Mesodermal cell (in vitro differentiated cells): ENCODE results near the gene DDX10.

Experiments
- H3K27ac ChIP-seq: 2 replicates; pipeline ENCODE4 v1.7.0; 2013; ENCODE audit warnings: mild to moderate bottlenecking, low read depth, low read length, moderate library complexity; ENCODE audit not compliant: severe bottlenecking
- H3K36me3 ChIP-seq: 2 replicates; pipeline ENCODE4 v1.7.1; 2013; ENCODE audit warnings: mild to moderate bottlenecking, low read length, moderate library complexity; ENCODE audit not compliant: control insufficient read depth, insufficient read depth
- H3K4me1 ChIP-seq: one replicate; pipeline ENCODE4 v1.7.1; 2013; ENCODE audit warnings: mild to moderate bottlenecking, low read length; ENCODE audit not compliant: insufficient read depth, control insufficient read depth, poor library complexity, severe bottlenecking
- H3K4me3 ChIP-seq: 2 replicates; pipeline ENCODE4 v1.7.0; 2013; ENCODE audit warnings: low read length, control low read depth, mild to moderate bottlenecking; ENCODE audit not compliant: insufficient read depth, poor library complexity, severe bottlenecking; ENCODE audit errors: extremely low read depth
- H3K9me3 ChIP-seq: 2 replicates; pipeline ENCODE4 v1.7.1; 2013; ENCODE audit warnings: mild to moderate bottlenecking, low read length, moderate library complexity; ENCODE audit not compliant: control insufficient read depth
- WGBS, 2 experiments: methylation state at CpG; one replicate each; pipeline ENCODE4 v1.1.5; 2013; ENCODE audit warnings: missing lambda C conversion rate in 2 of 2; ENCODE audit not compliant: insufficient coverage in 2 of 2; 5-methylcytosine and 5-hydroxymethylcytosine counted together

DDX10 gene

GRCh38 chr11:108793611-108794010, 128.7 kb downstream of the DDX10 start:
- no peak overlapping the region for H3K4me3 ChIP-seq
- H3K27ac ChIP-seq = no peak overlapping the region
- H3K4me1 ChIP-seq = no peaks in the 10 kb centered on the region
- no peaks in the 10 kb centered on the region for H3K36me3 ChIP-seq
- WGBS, 2 experiments = 83 to 89% methylated on average over 1 of the region's 2 CpGs
- H3K9me3 ChIP-seq = no peaks in the 10 kb centered on the region

DNA sequence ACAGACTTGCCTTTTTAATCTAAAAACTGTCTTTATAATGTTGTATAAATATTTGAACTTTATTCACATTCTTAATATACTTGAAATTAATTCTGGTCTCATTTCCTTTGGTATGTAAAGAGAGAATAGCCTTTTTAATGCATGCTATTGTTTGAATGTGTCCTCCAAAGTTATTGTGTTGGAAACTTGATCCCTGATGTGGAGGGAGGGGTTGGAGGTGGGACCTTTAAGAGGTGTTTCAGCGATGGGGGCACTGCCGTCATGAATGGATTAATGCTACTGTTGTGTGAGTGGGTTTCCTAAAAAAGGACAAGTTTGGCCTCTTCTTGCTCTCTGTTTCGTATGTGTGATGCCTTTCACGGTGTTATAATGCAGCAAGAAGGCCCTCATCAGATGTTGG, 131.7 kb downstream of the DDX10 start:
- Histone ChIP-seq H3K27ac (no peak overlapping the region), H3K36me3 (no peaks in the 10 kb centered on the region), H3K4me3 (no peak overlapping the region), H3K9me3 (no peaks in the 10 kb centered on the region), H3K4me1 (no peaks in the 10 kb centered on the region)
- 52 to 84% methylated on average over 3 to 4 of the region's 4 CpGs for WGBS, 2 experiments

DNA sequence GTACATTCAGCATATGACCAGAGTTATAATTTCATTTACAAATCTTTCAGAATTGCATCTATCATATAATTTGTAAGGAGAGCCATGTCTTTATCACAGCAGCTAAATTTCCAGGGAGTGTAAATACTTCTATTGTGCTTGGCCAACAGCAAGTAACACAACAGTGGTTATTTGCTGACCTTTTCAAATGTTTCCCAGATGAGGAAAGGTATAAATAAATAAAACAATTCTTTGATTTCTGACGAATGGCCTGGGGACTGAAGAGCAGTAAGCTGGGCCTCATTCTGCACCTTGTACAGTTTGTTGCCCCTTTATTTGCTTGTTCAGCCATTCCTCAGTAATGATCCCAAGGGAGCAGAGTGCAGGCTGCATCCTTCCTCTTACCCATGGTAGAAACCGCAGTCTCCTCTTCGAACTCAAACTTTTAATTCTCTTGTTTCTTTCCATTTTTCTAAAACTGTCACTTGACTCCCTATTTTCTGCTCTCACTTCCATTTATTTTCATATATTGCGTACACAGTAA, 132.8 kb downstream of the DDX10 start:
- Histone ChIP-seq H3K27ac (no peak overlapping the region), H3K9me3 (no peaks in the 10 kb centered on the region), H3K4me1 (no peaks in the 10 kb centered on the region), H3K36me3 (no peaks in the 10 kb centered on the region), H3K4me3 (no peak overlapping the region)
- 92 to 96% methylated on average over 4 of the region's 4 CpGs for WGBS, 2 experiments

DNA sequence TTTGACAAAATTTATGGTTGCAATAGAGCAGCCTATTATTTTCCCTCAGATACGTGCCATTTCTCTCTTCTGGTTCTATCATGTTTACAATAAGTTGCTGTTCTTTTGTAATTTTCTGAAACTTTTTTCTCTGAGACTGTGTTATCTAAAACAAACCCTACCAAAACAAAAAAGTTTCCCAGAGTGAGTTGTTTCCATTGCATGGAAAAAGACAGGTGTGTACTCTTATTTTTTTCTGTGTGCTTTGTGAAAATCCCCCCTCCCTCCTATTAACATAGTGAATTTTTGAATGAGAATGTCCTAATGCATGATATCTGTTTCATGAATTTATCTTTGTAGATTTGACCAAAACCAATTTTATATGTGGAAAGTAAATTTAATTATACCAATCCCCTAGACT, 137.6 kb downstream of the DDX10 start:
- Histone ChIP-seq H3K4me3 (no peak overlapping the region), H3K4me1 (no peaks in the 10 kb centered on the region), H3K9me3 (no peaks in the 10 kb centered on the region), H3K36me3 (no peaks in the 10 kb centered on the region), H3K27ac (no peak overlapping the region)
- WGBS, 2 experiments = no CpG with 5 or more reads among the region's 1 CpG

DNA sequence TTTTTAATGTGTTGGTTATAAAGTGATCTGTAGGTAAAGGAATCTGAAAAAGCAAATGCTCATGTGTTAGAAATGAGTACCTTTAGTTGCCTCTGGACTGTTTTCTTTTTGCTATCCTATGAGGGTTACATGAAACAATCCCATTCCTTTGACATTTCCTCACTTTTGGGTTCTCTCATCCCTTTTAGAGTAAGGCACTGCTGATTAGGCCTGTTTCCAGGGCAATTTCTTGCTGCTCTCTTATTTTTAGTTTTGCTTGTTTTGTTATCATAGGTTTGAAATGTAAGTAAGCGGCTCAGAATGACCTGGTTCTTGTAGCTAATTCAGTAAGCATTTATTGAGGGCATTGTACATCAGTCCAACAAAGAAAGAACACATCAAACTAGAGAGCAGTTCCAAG, 138.9 kb downstream of the DDX10 start:
- WGBS, 2 experiments = no CpG with 5 or more reads among the region's 1 CpG
- H3K4me1 ChIP-seq = no peaks in the 10 kb centered on the region
- no peak overlapping the region for H3K27ac ChIP-seq
- H3K36me3 ChIP-seq = no peaks in the 10 kb centered on the region
- no peak overlapping the region for H3K4me3 ChIP-seq
- no peaks in the 10 kb centered on the region for H3K9me3 ChIP-seq

- no peaks in the 10 kb centered on the region for H3K9me3 ChIP-seq
- H3K4me1 ChIP-seq = no peaks in the 10 kb centered on the region
- H3K36me3 ChIP-seq = no peaks in the 10 kb centered on the region
- 91 to 100% methylated on average over 1 of the region's 2 CpGs for WGBS, 2 experiments
- H3K27ac ChIP-seq = no peak overlapping the region
- no peak overlapping the region for H3K4me3 ChIP-seq
Observed at GRCh38 chr11:108804511-108804910, 139.6 kb downstream of the DDX10 start.

GRCh38 chr11:108805030-108805429, 140.2 kb downstream of the DDX10 start:
- Histone ChIP-seq H3K27ac (no peak overlapping the region), H3K4me1 (no peaks in the 10 kb centered on the region), H3K4me3 (no peak overlapping the region), H3K36me3 (no peaks in the 10 kb centered on the region), H3K9me3 (no peaks in the 10 kb centered on the region)
- 92 to 100% methylated on average over 2 of the region's 2 CpGs for WGBS, 2 experiments

DNA sequence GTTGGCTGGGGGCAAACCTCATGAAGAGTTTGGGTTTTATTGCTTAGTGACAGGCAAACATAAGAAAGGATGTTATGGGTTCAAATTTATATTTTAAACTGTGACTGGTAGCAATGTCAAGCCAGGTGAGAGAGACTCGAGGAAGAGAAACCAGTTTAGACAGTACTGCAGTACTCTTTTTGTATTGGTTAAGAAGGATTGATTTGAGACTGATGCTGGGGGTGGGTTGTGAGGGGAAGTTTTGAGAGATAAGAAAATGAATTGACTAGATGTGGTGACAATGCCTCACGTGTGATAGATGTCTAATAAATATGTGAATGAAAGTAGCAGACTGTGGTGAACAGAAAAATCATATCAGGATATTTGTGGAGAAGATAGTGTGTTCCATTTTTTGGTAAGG, 142.4 kb downstream of the DDX10 start:
- no peaks in the 10 kb centered on the region for H3K9me3 ChIP-seq
- WGBS, 2 experiments = 88 to 89% methylated on average over 2 of the region's 2 CpGs
- no peak overlapping the region for H3K4me3 ChIP-seq
- no peak overlapping the region for H3K27ac ChIP-seq
- no peaks in the 10 kb centered on the region for H3K4me1 ChIP-seq
- no peaks in the 10 kb centered on the region for H3K36me3 ChIP-seq

DNA sequence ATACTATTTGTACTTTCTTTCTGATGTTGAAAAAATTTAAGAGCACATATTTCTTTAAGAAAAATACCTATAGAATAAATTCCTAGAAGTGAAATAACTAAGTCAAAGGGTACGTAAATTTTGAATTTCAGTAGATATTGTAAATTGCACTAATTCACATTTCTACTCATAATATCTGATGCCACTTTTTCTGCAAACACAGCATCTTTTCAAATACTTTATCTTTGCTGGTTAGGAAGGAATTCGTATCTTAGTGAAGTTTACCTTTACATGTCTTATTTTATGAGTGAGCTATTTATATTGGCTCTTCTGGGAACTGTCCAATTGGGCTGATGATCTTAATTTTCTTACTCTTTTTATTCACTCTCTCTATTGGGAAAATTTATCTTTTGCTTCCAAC, 148.2 kb downstream of the DDX10 start:
- no CpG with 5 or more reads among the region's 2 CpGs for WGBS, 2 experiments
- no peaks in the 10 kb centered on the region for H3K36me3 ChIP-seq
- no peaks in the 10 kb centered on the region for H3K9me3 ChIP-seq
- no peak overlapping the region for H3K4me3 ChIP-seq
- no peak overlapping the region for H3K27ac ChIP-seq
- no peaks in the 10 kb centered on the region for H3K4me1 ChIP-seq

DNA sequence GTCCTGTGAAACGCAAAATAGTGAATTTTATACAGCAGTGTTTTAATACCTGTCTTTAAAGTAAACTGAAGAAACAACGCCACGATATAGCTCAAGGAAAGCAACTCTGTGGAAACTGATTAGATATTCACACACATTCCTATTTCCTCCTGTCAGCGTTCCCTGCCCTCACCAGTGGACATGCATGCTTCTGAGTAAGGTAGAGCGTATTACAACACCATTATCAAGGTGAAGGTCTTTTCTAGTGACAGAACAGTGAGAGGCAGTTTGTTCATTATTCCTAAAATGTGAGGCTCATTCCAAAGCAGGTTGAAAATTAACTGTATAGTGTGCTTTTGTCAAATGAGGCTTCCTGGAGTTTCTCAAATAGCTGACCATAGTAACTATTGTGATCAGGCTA, 153.1 kb downstream of the DDX10 start:
- Histone ChIP-seq H3K4me3 (no peak overlapping the region), H3K36me3 (no peaks in the 10 kb centered on the region), H3K4me1 (no peaks in the 10 kb centered on the region), H3K27ac (no peak overlapping the region), H3K9me3 (no peaks in the 10 kb centered on the region)
- 95 to 100% methylated on average over 3 to 4 of the region's 5 CpGs for WGBS, 2 experiments

- Histone ChIP-seq H3K9me3 (no peaks in the 10 kb centered on the region), H3K4me3 (no peak overlapping the region), H3K27ac (no peak overlapping the region), H3K36me3 (no peaks in the 10 kb centered on the region), H3K4me1 (no peaks in the 10 kb centered on the region)
- WGBS, 2 experiments = 100% methylated on average over 1 of the region's 1 CpG; no CpG with 5 or more reads in 1 of the 2 experiments
Observed at GRCh38 chr11:108818971-108819370, 154.1 kb downstream of the DDX10 start.
